Loucy (cell line): ENCODE measurements around the gene TSPEAR.

ENCODE experiments used
- H2AFZ ChIP-seq: fragments of 200-600 bp; sonication (generic); 2 replicates; pipeline ENCODE4 v1.6.0; 2016; ENCODE audit warnings: antibody characterized with exemption, mild to moderate bottlenecking, low read length, moderate library complexity
- H3F3A ChIP-seq: fragments of 200-600 bp; 2 replicates; pipeline ENCODE4 v1.6.0; 2016; ENCODE audit warnings: antibody characterized with exemption, low read depth, mild to moderate bottlenecking
- H3K27me3 ChIP-seq: fragments of 200-600 bp; sonication (generic); 2 replicates; pipeline ENCODE4 v1.6.1; 2014; ENCODE audit warnings: low read length, mild to moderate bottlenecking; ENCODE audit not compliant: insufficient read depth, poor library complexity, severe bottlenecking
- H3K36me3 ChIP-seq: fragments of 200-600 bp; sonication (generic); 2 replicates; pipeline ENCODE4 v1.6.1; 2016; ENCODE audit warnings: low read length; ENCODE audit not compliant: insufficient read depth
- H3K4me1 ChIP-seq: fragments of 200-600 bp; sonication (generic); 2 replicates; pipeline ENCODE4 v1.5.1; 2014; ENCODE audit warnings: low read length, mild to moderate bottlenecking; ENCODE audit not compliant: insufficient read depth, poor library complexity, severe bottlenecking
- H3K4me2 ChIP-seq: fragments of 200-600 bp; sonication (generic); 2 replicates; pipeline ENCODE4 v1.6.0; 2014; ENCODE audit warnings: antibody characterized with exemption, low read length, low read depth, mild to moderate bottlenecking; ENCODE audit not compliant: poor library complexity, severe bottlenecking
- H3K4me3 ChIP-seq: fragments of 200-600 bp; sonication (generic); 2 replicates; pipeline ENCODE4 v1.5.1; 2014; ENCODE audit warnings: low read length, mild to moderate bottlenecking, mixed read lengths; ENCODE audit not compliant: poor library complexity, severe bottlenecking
- H3K79me2 ChIP-seq: fragments of 200-600 bp; sonication (generic); 2 replicates; pipeline ENCODE4 v1.6.1; 2014; ENCODE audit warnings: low read length; ENCODE audit not compliant: insufficient read depth
- H3K9ac ChIP-seq: fragments of 200-600 bp; sonication (generic); 2 replicates; pipeline ENCODE4 v1.6.0; 2014; ENCODE audit warnings: mild to moderate bottlenecking, low read depth, low read length, moderate library complexity; ENCODE audit not compliant: poor library complexity, severe bottlenecking
- H3K9me2 ChIP-seq: fragments of 200-600 bp; sonication (generic); replicated peaks from 2 replicates; pipeline ENCODE4 v1.6.1; 2016; ENCODE audit warnings: low read depth, low read length, mixed read lengths
- H3K9me3 ChIP-seq: fragments of 200-600 bp; sonication (generic); 2 replicates; pipeline ENCODE4 v1.6.1; 2014; ENCODE audit warnings: mild to moderate bottlenecking, antibody characterized with exemption, low read length, low read depth; ENCODE audit not compliant: insufficient read depth
- H4K20me1 ChIP-seq: fragments of 200-600 bp; sonication (generic); 2 replicates; pipeline ENCODE4 v1.6.0; 2014; ENCODE audit warnings: antibody characterized with exemption, low read length, mild to moderate bottlenecking; ENCODE audit not compliant: insufficient read depth, poor library complexity, severe bottlenecking
- CTCF ChIP-seq: fragments of 200-600 bp; sonication (generic); conservative IDR thresholded peaks from 2 replicates; pipeline ENCODE4 v1.5.1; 2014; ENCODE audit warnings: mild to moderate bottlenecking, antibody characterized with exemption, low read length
- EZH2phosphoT487 ChIP-seq: fragments of 200-600 bp; IDR thresholded peaks from 2 replicates; pipeline ENCODE4 v1.6.1; 2018; ENCODE audit warnings: antibody characterized with exemption, mild to moderate bottlenecking, moderate library complexity, borderline replicate concordance

TSPEAR gene

GRCh38 chr21:44460441-44460755, 251.0 kb downstream of the TSPEAR start:
- no peaks in the 10 kb centered on the region for H3K9me3 ChIP-seq
- H3K4me1 ChIP-seq = no peaks in the 10 kb centered on the region
- H3K4me3 ChIP-seq = no peak overlapping the region
- H3K27me3 ChIP-seq = no peaks in the 10 kb centered on the region
- H3K79me2 ChIP-seq = no peaks in the 10 kb centered on the region
- H3K36me3 ChIP-seq = no peaks in the 10 kb centered on the region
- H3F3A ChIP-seq = no peaks in the 10 kb centered on the region
- no peak overlapping the region for H3K4me2 ChIP-seq
- H3K9me2 ChIP-seq = no peaks in the 10 kb centered on the region
- no peak overlapping the region for H3K9ac ChIP-seq
- H2AFZ ChIP-seq = no peak overlapping the region
- H4K20me1 ChIP-seq = no peaks in the 10 kb centered on the region
- TF ChIP-seq EZH2phosphoT487 = no peak
- no peak for TF ChIP-seq CTCF

GRCh38 chr21:44459712-44460440, 251.5 kb downstream of the TSPEAR start:
- Histone ChIP-seq H4K20me1 (no peaks in the 10 kb centered on the region), H3K36me3 (no peaks in the 10 kb centered on the region), H3K4me1 (no peaks in the 10 kb centered on the region), H3K4me2 (no peak overlapping the region), H3K4me3 (no peak overlapping the region), H3K9me2 (no peaks in the 10 kb centered on the region), H3F3A (no peaks in the 10 kb centered on the region), H3K9me3 (no peaks in the 10 kb centered on the region), H3K79me2 (no peaks in the 10 kb centered on the region), H3K27me3 (no peaks in the 10 kb centered on the region), H3K9ac (no peak overlapping the region), H2AFZ (no peak overlapping the region)
- TF ChIP-seq CTCF (no peak), EZH2phosphoT487 (no peak)

- Histone ChIP-seq H4K20me1 (no peaks in the 10 kb centered on the region), H3K9me3 (peaks cover 5% of the 10 kb centered on the region; the same call in 1 of the 2 replicates), H3K4me2 (no peak overlapping the region), H3K79me2 (no peaks in the 10 kb centered on the region), H3K9ac (no peak overlapping the region), H3K4me1 (no peaks in the 10 kb centered on the region), H3K9me2 (no peaks in the 10 kb centered on the region), H3K27me3 (no peaks in the 10 kb centered on the region), H3K36me3 (no peaks in the 10 kb centered on the region), H3F3A (no peaks in the 10 kb centered on the region), H2AFZ (no peak overlapping the region), H3K4me3 (no peak overlapping the region)
- TF ChIP-seq CTCF = no peak
- no peak for TF ChIP-seq EZH2phosphoT487
Measured at GRCh38 chr21:44458971-44459711, 252.2 kb downstream of the TSPEAR start.
